ENCODE measurements around the gene TRIM14. TPM values are rescaled to one million over a fixed set of nuclear protein-coding genes. Genes with fewer than 3 reads are reported as not detected.
"Not testable (repeated sequence)": the region's sequence is repeated elsewhere in the genome, so short reads cannot be mapped to it uniquely, and the experiment has no call there.

Gene TRIM14
- polyA plus RNA-seq, 2 of the 4 experiments (the other 2 are of a cell fraction): 8.8 to 9.2 TPM

DNA sequence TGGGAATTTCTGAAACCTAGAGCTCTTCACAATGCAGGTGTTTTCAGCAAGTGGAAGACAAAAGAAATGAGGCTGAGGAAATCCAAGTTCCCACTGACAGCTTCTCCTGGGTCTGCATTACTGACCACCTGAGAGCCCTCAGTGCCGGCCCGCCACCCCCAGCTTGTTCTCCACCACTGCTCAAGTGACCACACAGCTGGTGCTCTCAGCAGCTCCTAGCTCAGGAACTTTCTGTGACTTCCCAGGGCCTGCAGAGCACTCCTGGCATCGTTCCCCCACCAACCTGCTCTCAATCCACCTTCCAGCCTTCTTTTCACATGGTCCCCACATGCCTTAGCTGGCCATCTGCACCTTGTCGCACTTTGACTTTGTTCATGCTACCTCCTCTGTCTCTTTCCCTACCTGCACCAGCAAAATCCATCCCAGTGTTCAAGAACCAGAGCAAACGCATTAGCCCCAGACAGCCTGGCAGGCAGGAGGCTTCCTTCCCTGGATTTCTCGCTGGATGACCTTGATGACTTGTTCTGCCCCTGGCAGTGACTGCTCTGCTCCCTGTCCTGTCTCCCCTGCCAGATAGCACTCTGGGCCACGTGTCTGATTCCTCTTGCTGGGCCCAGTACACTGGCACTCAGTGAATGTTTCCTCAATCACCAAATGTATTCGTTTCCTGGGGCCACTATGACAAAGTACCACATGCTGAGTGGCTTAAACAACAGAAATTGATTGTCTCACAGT is 97.5 kb downstream of the TRIM14 start:
- WGBS (ENCODE audit: missing lambda C conversion rate): 88% methylated on average over 8 of the region's 8 CpGs
- no peaks in the 10 kb centered on the region for H3K9me3 ChIP-seq
- CTCF ChIA-PET: interaction anchor here (1.2 to 5.4 kb wide), 4 partner anchors 13 to 98 kb away, joined by 3 to 39 read pairs (median 10); partner anchors contain the start of gene TRMO
- peak in 1 of 2 experiments; percentile 13; a peak in 3 of 6 replicates for ATAC-seq
- no peaks in the 10 kb centered on the region for H3K4me1 ChIP-seq
- H3K4me3 ChIP-seq: no peak overlapping the region
- no peak for TF ChIP-seq MAFK (IDR thresholded peaks at IDR 0.05; ENCODE audit: partially characterized antibody)
- TF ChIP-seq, protein P1, sequence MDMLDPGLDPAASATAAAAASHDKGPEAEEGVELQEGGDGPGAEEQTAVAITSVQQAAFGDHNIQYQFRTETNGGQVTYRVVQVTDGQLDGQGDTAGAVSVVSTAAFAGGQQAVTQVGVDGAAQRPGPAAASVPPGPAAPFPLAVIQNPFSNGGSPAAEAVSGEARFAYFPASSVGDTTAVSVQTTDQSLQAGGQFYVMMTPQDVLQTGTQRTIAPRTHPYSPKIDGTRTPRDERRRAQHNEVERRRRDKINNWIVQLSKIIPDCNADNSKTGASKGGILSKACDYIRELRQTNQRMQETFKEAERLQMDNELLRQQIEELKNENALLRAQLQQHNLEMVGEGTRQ (IDR thresholded peaks at IDR 0.05): no peak
- TF ChIP-seq EHF (CRISPR knock-in tag; IDR thresholded peaks at IDR 0.05): no peak
- no peak for TF ChIP-seq MYC (IDR thresholded peaks at IDR 0.05; ENCODE audit: borderline replicate concordance, low read length)
- TF ChIP-seq, protein P2, sequence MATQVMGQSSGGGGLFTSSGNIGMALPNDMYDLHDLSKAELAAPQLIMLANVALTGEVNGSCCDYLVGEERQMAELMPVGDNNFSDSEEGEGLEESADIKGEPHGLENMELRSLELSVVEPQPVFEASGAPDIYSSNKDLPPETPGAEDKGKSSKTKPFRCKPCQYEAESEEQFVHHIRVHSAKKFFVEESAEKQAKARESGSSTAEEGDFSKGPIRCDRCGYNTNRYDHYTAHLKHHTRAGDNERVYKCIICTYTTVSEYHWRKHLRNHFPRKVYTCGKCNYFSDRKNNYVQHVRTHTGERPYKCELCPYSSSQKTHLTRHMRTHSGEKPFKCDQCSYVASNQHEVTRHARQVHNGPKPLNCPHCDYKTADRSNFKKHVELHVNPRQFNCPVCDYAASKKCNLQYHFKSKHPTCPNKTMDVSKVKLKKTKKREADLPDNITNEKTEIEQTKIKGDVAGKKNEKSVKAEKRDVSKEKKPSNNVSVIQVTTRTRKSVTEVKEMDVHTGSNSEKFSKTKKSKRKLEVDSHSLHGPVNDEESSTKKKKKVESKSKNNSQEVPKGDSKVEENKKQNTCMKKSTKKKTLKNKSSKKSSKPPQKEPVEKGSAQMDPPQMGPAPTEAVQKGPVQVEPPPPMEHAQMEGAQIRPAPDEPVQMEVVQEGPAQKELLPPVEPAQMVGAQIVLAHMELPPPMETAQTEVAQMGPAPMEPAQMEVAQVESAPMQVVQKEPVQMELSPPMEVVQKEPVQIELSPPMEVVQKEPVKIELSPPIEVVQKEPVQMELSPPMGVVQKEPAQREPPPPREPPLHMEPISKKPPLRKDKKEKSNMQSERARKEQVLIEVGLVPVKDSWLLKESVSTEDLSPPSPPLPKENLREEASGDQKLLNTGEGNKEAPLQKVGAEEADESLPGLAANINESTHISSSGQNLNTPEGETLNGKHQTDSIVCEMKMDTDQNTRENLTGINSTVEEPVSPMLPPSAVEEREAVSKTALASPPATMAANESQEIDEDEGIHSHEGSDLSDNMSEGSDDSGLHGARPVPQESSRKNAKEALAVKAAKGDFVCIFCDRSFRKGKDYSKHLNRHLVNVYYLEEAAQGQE (IDR thresholded peaks at IDR 0.05): no peak
- no peak for TF ChIP-seq POLR2A (IDR thresholded peaks at IDR 0.05; ENCODE audit: low read length)
- TF ChIP-seq, protein P3, sequence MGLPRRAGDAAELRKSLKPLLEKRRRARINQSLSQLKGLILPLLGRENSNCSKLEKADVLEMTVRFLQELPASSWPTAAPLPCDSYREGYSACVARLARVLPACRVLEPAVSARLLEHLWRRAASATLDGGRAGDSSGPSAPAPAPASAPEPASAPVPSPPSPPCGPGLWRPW (IDR thresholded peaks at IDR 0.05): no peak
- TF ChIP-seq KDM5A (IDR thresholded peaks at IDR 0.05): no peak
- TF ChIP-seq RAD21 (conservative IDR thresholded peaks at IDR 0.05 in 1 of 2, IDR thresholded peaks at IDR 0.05 in 1 of 2): no peak
- no peak for TF ChIP-seq TP53 (CRISPR knock-in tag; IDR thresholded peaks at IDR 0.05)
- no peak for TF ChIP-seq CBX8 (IDR thresholded peaks at IDR 0.05)
- H3K27ac ChIP-seq: no peak overlapping the region
- no peak overlapping the region for H3K4me2 ChIP-seq
- no peak for DNase-seq (ENCODE audit: low read depth in 1 of 2, low spot score in 1 of 2)
- POLR2A ChIA-PET: no interaction called here
- no peak for FAIRE-seq

DNA sequence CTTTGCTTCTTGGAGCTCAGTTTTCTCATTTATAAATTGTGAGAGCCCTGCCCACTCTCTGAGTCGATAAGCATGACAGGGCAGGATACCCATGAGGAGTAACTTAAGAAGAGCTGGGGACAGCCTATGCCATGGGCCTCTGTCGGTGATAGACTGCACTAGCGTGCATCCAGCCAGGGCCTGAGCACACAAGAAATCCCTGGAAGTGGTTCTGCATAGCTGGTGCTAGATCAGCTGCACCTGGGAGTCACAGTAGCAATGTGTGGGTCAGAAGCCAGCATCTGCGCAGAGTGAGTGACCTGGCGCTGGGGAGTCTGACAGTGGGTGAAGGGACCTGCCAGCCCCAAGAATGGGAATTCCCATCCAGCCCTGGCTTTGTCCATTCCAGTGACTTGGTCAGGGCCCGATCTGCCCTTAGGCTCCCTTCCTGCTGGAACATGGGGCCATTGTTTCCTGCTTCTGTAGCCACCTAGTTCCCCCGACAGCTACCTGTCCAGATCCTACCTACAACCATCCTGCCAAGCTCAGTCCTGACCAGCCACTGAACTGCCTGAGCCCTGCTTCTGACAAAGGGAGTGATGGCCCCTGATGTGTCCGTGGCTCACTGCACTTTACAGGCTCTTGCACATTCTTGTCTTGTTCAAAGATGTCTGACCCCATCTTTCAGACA is 98.4 kb downstream of the TRIM14 start:
- ATAC-seq (peak; percentile 36 to 44; a peak in 5 of 6 replicates), FAIRE-seq (no peak), DNase-seq (ENCODE audit: low read depth in 1 of 2, low spot score in 1 of 2) (no peak)
- CTCF ChIA-PET: interaction anchor here (1.2 to 5.4 kb wide), 5 partner anchors 11 to 98 kb away, joined by 3 to 39 read pairs (median 6); partner anchors contain the start of gene TRMO
- TF ChIP-seq GATA3 (IDR thresholded peaks at IDR 0.05; ENCODE audit: borderline replicate concordance): no peak
- TF ChIP-seq FOXS1 (CRISPR knock-in tag; IDR thresholded peaks at IDR 0.05): no peak
- H3K4me3 ChIP-seq: no peak overlapping the region
- H3K4me2 ChIP-seq: no peak overlapping the region
- H3K4me1 ChIP-seq: no peaks in the 10 kb centered on the region
- H3K9me3 ChIP-seq: no peaks in the 10 kb centered on the region
- POLR2A ChIA-PET: interaction anchor here (0.7 kb wide), 1 partner anchor 25 kb away, joined by 4 read pairs; no protein-coding TSS in a partner anchor
- no peak overlapping the region for H3K27ac ChIP-seq
- WGBS (ENCODE audit: missing lambda C conversion rate): 91% methylated on average over 8 of the region's 8 CpGs

DNA sequence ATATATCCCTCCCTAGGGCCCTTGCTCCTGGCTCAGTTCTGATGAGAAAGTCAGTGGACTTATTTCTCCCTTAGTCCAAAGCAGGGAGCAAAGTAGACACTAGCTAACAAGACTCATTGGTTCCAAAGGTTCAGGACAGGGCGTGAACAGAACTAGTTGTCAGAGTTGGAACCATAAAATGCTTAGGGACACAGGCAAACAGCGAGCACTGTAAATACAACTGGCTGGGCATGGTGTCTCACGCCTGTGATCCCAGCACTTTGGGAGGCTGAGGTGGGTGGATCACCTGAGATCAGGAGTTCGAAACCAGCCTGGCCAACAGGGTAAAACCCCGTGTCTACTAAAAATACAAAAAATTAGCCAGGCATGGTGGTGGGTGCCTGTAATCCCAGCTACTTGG is 99.2 kb downstream of the TRIM14 start:
- H3K4me3 ChIP-seq; DNase-seq (ENCODE audit: low read depth in 1 of 2, low spot score in 1 of 2); H3K4me2 ChIP-seq; H3K4me1 ChIP-seq; H3K27ac ChIP-seq; FAIRE-seq; H3K9me3 ChIP-seq; ATAC-seq: not testable (repeated sequence)
- CTCF ChIA-PET: interaction anchor here (1.2 to 5.4 kb wide), 6 partner anchors 12 to 97 kb away, joined by 3 to 39 read pairs (median 6); partner anchors contain the start of genes ANP32B and TRMO
- POLR2A ChIA-PET: interaction anchor here (0.6 to 2.4 kb wide), 2 partner anchors 37 to 841 kb away, joined by 3 to 7 read pairs; partner anchors contain the start of gene NANS
- 90% methylated on average over 5 of the region's 5 CpGs for WGBS (ENCODE audit: missing lambda C conversion rate)

Small RNA genes within 50 kb of the gene (small RNA-seq; reads per million reads assigned to genes)
- gene RF00017 (0 reads per million in 6 experiments), gene RNU6-918P (0 reads per million in 6 experiments)

Other genes starting within 250 kb of the TRIM14 start
- gene TRMO, start 196.7 kb downstream of the TRIM14 start, polyA plus RNA-seq (2011; rRNA removed): 18.8 and 19.4 TPM in 2 replicates
- 12.0 to 13.1 TPM (median 12.3 TPM) in 3 replicates for gene TRMO, start 196.7 kb downstream of the TRIM14 start, polyA plus RNA-seq (2017; fragmentation: RNase III; extraction: RNeasy Plus Mini Kit Qiagen cat#74134 plus additional on column Dnase treatment)
- gene HEMGN, start 181.1 kb downstream of the TRIM14 start, polyA plus RNA-seq (2011; rRNA removed): not detected in 2 replicates
- gene HEMGN, start 181.1 kb downstream of the TRIM14 start, polyA plus RNA-seq (2017; fragmentation: RNase III; extraction: RNeasy Plus Mini Kit Qiagen cat#74134 plus additional on column Dnase treatment): not detected in 3 replicates
- 97.0 and 127 TPM in 2 replicates for gene ANP32B, start 135.9 kb downstream of the TRIM14 start, polyA plus RNA-seq (2011; rRNA removed)
- gene ANP32B, start 135.9 kb downstream of the TRIM14 start, polyA plus RNA-seq (2017; fragmentation: RNase III; extraction: RNeasy Plus Mini Kit Qiagen cat#74134 plus additional on column Dnase treatment): 346 to 360 TPM (median 350 TPM) in 3 replicates
- 66.6 and 70.2 TPM in 2 replicates for gene NANS, start 62.5 kb downstream of the TRIM14 start, polyA plus RNA-seq (2011; rRNA removed)
- gene NANS, start 62.5 kb downstream of the TRIM14 start, polyA plus RNA-seq (2017; fragmentation: RNase III; extraction: RNeasy Plus Mini Kit Qiagen cat#74134 plus additional on column Dnase treatment): 53.3 to 58.2 TPM (median 56.8 TPM) in 3 replicates
- gene CORO2A, start 73.4 kb upstream of the TRIM14 start, polyA plus RNA-seq (2011; rRNA removed): 2.0 and 3.1 TPM in 2 replicates
- 0.42 to 0.50 TPM (median 0.49 TPM) in 3 replicates for gene CORO2A, start 73.4 kb upstream of the TRIM14 start, polyA plus RNA-seq (2017; fragmentation: RNase III; extraction: RNeasy Plus Mini Kit Qiagen cat#74134 plus additional on column Dnase treatment)
- gene TBC1D2, start 136.4 kb upstream of the TRIM14 start, polyA plus RNA-seq (2011; rRNA removed): 3.3 and 4.1 TPM in 2 replicates
- gene TBC1D2, start 136.4 kb upstream of the TRIM14 start, polyA plus RNA-seq (2017; fragmentation: RNase III; extraction: RNeasy Plus Mini Kit Qiagen cat#74134 plus additional on column Dnase treatment): 6.5 to 7.5 TPM (median 7.3 TPM) in 3 replicates